Subcutaneous adipose tissue (tissue), 4 donors: Measurements from ENCODE around the gene DOCK4. TPM values are rescaled to one million over a fixed set of nuclear protein-coding genes. Genes with fewer than 3 reads are reported as not detected.

ENCODE experiments used
- CTCF ChIP-seq: fragments of 450-650 bp; IDR thresholded peaks from one replicate; pipeline ENCODE4 v1.5.1; 2016; ENCODE audit warnings: low read depth, mild to moderate bottlenecking, control low read depth, antibody characterized with exemption, moderate library complexity
- total RNA-seq, 4 donors: library from RNA; depleted of rRNA; stranded (reverse); fragments of >200 nt; gene quantifications; one replicate each; pipeline ENCODE4 v1.1.0, GENCODE V29; 2016

Gene DOCK4
- total RNA-seq, 4 donors from 2014 or later: 44.3 to 59.3 (median 52.5) TPM

GRCh38 chr7:111986601-111987000 is 219.6 kb downstream of the DOCK4 start:
- TF ChIP-seq CTCF: no peak

DNA sequence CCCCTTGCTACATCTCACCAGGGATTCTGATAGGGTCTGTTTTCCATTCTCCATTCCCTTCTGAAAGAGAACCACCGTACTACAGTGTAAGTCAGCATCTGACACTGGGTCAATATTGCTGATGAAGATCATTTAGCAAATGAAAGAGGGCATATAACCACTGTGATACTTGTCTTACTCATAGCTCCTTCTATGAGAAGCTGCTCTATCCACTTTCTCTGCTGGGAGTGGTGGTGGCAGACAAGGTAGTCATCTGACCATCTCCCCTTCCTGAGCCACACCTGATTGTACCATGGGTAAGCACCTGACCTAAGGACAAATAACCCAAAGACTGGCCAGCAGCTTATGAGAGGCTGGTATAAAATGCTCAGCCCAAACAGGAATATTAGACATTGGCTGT is 220.4 kb downstream of the DOCK4 start:
- TF ChIP-seq CTCF: no peak

GRCh38 chr7:111982804-111983203 is 223.4 kb downstream of the DOCK4 start:
- no peak for TF ChIP-seq CTCF

DNA sequence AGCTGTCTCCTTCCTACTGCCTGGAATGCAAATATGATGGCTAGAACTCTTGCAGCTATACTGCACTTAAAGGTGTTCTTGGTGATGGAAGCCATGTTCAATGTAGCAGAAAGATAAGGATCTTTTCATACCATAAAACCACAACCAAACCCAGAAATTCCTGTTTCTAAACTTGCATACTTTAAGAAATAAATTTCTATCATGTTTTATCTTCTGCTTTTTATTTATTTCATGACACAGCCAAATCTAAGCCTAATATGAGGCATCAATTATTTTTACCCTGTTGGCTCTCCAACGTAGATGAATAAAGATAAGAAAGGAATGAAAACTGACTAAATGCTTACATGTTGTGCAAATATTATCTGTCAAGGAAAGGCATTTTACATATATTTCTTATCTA is 224.1 kb downstream of the DOCK4 start:
- TF ChIP-seq CTCF: no peak

DNA sequence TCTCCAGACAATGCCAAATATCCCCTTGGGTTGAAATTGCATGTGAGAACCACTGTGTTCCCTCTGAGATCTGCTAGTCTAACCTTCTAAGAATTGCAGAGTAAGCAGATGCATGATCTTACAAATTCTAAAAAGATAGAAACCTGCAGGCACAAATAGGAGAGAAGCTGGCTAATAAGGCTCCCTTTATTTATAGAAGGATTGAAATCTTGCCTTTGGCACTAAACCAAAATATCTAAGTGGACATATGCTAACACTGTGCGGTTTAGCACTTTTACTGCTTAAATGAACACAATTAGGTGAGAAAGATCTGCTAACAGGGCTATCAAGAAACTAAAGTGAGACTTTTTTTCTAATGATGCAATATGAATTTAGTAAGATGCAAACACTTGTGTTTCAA is 225.5 kb downstream of the DOCK4 start:
- TF ChIP-seq CTCF: no peak

DNA sequence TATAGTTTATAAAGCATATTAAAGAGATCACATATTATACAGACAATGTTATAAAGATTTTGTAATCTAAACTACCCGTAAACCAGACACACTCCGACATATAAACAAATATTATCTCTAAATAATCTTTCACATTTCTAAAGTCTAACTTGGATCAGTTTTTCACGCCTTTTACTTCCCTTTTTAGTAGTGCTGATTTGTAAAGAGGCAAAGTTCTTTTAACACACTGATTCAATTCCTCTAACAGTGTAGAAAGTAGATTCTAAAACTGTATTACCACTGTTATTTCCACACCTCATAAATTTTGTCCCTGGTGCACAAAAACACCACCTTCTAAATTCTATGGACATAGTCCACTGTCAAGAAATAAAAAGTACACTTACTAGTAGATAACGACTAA is 230.9 kb downstream of the DOCK4 start:
- TF ChIP-seq CTCF: no peak

DNA sequence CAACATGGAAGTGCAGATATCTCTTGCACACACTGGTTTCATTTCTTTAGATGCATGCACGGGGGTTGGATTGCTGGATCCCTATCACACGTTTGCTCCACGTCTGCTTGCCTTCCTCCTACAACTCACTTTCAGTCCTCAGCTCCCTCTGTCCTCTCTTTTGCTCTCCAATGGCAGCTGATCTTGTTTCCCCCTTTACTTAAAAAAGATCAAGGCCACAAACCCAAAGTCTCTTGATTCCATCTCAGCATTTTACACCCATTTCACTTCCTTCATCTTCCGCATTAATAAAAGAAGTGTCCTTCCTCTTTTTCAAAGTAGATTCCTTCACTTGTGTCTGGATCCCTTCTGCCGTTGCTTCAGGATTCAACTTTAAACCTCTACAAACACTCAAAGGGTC is 245.2 kb downstream of the DOCK4 start:
- no peak for TF ChIP-seq CTCF
